Tibial artery (tissue), 4 donors: ENCODE results near the gene PSMF1.

ENCODE experiments used
- DNase-seq, 2 donors: peaks; one replicate each; pipeline ENCODE4 v3.0.0-alpha.2; 2019
- H3K27ac ChIP-seq, 2 donors: fragments of 200-600 bp; sonication (generic) in 1 of 2; 1 replicate in 1 of 2; 2 replicates in 1 of 2; pipeline ENCODE4 v1.5.1; 2018 to 2019; ENCODE audit warnings: mild to moderate bottlenecking in 1 of 2
- H3K27me3 ChIP-seq, 2 donors: fragments of 200-600 bp; sonication (generic) in 1 of 2; one replicate each; pipeline versions ENCODE4 v1.5.1 to v1.6.0; 2016 to 2019
- H3K36me3 ChIP-seq, 3 donors: fragments of 200-600 bp; sonication (generic) in 2 of 3; one replicate each; pipeline ENCODE4 v1.5.1; 2016 to 2019; ENCODE audit warnings: mild to moderate bottlenecking in 2 of 3
- H3K4me1 ChIP-seq, 4 donors: fragments of 200-600 bp; sonication (generic) in 2 of 4; 1 replicate in 3 of 4; 2 replicates in 1 of 4; pipeline ENCODE4 v1.5.1; 2016 to 2019
- H3K4me3 ChIP-seq, 2 donors: fragments of 200-600 bp; sonication (generic) in 1 of 2; 1 replicate in 1 of 2; 2 replicates in 1 of 2; pipeline ENCODE4 v1.5.1; 2018 to 2019; ENCODE audit warnings: mild to moderate bottlenecking in 2 of 2
- H3K9me3 ChIP-seq, 3 donors: fragments of 200-600 bp; sonication (generic) in 1 of 3; one replicate each; pipeline ENCODE4 v1.5.1; 2016 to 2019
- intact Hi-C: fragments of 100-400 bp; cut with DNase I; formaldehyde crosslinking; loops from one replicate; pipeline ENCODE4 v1.15.0; 2023; ENCODE audit warnings: low total_unique reads
- TF ChIP-seq, protein P1 (sequence below), 2 experiments: fragments of 200-600 bp in 1 of 2; fragments of 450-650 bp in 1 of 2; IDR thresholded peaks; one replicate each; pipeline ENCODE4 v1.5.1; 2017 to 2019; ENCODE audit warnings: antibody characterized with exemption in 2 of 2, mild to moderate bottlenecking in 1 of 2, moderate library complexity in 1 of 2

PSMF1 gene

DNA sequence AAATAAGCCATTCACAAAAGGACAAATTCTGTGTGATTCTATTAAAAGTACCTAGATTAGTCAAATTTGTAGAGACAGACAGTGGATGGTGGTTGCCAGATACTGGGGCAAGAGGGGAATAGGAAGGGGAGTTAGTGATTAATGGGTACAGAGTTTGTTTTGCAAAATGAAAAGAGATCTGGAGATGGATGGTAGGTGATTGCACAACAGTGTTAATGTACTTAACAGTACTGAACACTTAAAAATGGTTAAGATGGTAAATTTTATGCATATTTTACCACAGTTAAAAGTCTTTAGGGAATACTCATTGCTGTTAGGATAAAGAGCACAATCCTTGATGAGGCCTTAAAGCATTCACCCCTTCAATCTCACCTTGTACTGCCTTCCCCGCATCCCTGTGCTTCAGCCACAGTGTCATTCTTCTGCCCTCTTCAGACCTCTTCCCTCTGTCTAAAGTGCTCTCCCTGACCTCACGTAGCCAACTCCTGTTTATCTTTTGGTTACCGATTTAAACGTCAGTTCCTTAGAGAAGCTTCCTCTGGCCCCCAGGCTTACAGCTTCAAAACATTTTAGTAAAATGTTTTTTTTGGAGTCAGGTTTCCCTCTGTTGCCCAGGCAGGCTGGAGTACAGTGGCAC, 11.8 kb downstream of the PSMF1 start:
- TF ChIP-seq, protein P1, sequence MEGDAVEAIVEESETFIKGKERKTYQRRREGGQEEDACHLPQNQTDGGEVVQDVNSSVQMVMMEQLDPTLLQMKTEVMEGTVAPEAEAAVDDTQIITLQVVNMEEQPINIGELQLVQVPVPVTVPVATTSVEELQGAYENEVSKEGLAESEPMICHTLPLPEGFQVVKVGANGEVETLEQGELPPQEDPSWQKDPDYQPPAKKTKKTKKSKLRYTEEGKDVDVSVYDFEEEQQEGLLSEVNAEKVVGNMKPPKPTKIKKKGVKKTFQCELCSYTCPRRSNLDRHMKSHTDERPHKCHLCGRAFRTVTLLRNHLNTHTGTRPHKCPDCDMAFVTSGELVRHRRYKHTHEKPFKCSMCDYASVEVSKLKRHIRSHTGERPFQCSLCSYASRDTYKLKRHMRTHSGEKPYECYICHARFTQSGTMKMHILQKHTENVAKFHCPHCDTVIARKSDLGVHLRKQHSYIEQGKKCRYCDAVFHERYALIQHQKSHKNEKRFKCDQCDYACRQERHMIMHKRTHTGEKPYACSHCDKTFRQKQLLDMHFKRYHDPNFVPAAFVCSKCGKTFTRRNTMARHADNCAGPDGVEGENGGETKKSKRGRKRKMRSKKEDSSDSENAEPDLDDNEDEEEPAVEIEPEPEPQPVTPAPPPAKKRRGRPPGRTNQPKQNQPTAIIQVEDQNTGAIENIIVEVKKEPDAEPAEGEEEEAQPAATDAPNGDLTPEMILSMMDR (IDR thresholded peaks at IDR 0.05), result no peak
- no peak overlapping the region for H3K27ac ChIP-seq
- no peak for DNase-seq
- H3K36me3 ChIP-seq, result peaks cover 72 to 87% (median 87%) of the 10 kb centered on the region in 3 donors
- H3K27me3 ChIP-seq, result no peaks in the 10 kb centered on the region
- no peaks in the 10 kb centered on the region for H3K4me1 ChIP-seq
- H3K9me3 ChIP-seq, result no peaks in the 10 kb centered on the region
- intact Hi-C loops, result no loop called here
- no peak overlapping the region for H3K4me3 ChIP-seq

GRCh38 chr20:1130847-1131246, 12.4 kb downstream of the PSMF1 start:
- intact Hi-C loops, result no loop called here
- Histone ChIP-seq H3K27ac (no peak overlapping the region), H3K4me3 (no peak overlapping the region), H3K36me3 (peaks cover 72 to 87% (median 87%) of the 10 kb centered on the region in 3 donors), H3K27me3 (no peaks in the 10 kb centered on the region), H3K4me1 (no peaks in the 10 kb centered on the region), H3K9me3 (no peaks in the 10 kb centered on the region)
- TF ChIP-seq, protein P1 (IDR thresholded peaks at IDR 0.05), result no peak
- peak in 1 of 2 donors; percentile 48 for DNase-seq

- Histone ChIP-seq H3K36me3 (peaks cover 72 to 87% (median 87%) of the 10 kb centered on the region in 3 donors), H3K4me3 (no peak overlapping the region), H3K9me3 (no peaks in the 10 kb centered on the region), H3K27me3 (no peaks in the 10 kb centered on the region), H3K4me1 (no peaks in the 10 kb centered on the region), H3K27ac (no peak overlapping the region)
- TF ChIP-seq, protein P1 (IDR thresholded peaks at IDR 0.05), result no peak
- intact Hi-C loops, result no loop called here
- no peak for DNase-seq
Observed at GRCh38 chr20:1131354-1131753, 13.0 kb downstream of the PSMF1 start.

- no peaks in the 10 kb centered on the region for H3K4me1 ChIP-seq
- TF ChIP-seq, protein P1 (IDR thresholded peaks at IDR 0.05), result no peak
- intact Hi-C loops, result no loop called here
- DNase-seq, result no peak
- no peak overlapping the region for H3K4me3 ChIP-seq
- H3K9me3 ChIP-seq, result no peaks in the 10 kb centered on the region
- H3K27me3 ChIP-seq, result no peaks in the 10 kb centered on the region
- peaks cover 65 to 86% (median 85%) of the 10 kb centered on the region in 3 donors for H3K36me3 ChIP-seq
- no peak overlapping the region for H3K27ac ChIP-seq
Observed at GRCh38 chr20:1134355-1134754, 16.0 kb downstream of the PSMF1 start.

- intact Hi-C loops, result no loop called here
- TF ChIP-seq, protein P1 (IDR thresholded peaks at IDR 0.05), result no peak
- no peak overlapping the region for H3K27ac ChIP-seq
- no peak overlapping the region for H3K4me3 ChIP-seq
- no peaks in the 10 kb centered on the region for H3K9me3 ChIP-seq
- peaks cover 63 to 86% (median 83%) of the 10 kb centered on the region in 3 donors for H3K36me3 ChIP-seq
- H3K27me3 ChIP-seq, result no peaks in the 10 kb centered on the region
- H3K4me1 ChIP-seq, result no peaks in the 10 kb centered on the region
- no peak for DNase-seq
Observed at GRCh38 chr20:1134836-1135235, 16.4 kb downstream of the PSMF1 start.
